ENCODE results near the gene PHLPP1. TPM values are rescaled to one million over a fixed set of nuclear protein-coding genes. Genes with fewer than 3 reads are reported as not detected.

Gene PHLPP1
- total and polyA plus RNA-seq, 2 donors (not counting 1 experiment from before 2014, with no cell fraction given): 3.6 to 5.0 TPM

DNA sequence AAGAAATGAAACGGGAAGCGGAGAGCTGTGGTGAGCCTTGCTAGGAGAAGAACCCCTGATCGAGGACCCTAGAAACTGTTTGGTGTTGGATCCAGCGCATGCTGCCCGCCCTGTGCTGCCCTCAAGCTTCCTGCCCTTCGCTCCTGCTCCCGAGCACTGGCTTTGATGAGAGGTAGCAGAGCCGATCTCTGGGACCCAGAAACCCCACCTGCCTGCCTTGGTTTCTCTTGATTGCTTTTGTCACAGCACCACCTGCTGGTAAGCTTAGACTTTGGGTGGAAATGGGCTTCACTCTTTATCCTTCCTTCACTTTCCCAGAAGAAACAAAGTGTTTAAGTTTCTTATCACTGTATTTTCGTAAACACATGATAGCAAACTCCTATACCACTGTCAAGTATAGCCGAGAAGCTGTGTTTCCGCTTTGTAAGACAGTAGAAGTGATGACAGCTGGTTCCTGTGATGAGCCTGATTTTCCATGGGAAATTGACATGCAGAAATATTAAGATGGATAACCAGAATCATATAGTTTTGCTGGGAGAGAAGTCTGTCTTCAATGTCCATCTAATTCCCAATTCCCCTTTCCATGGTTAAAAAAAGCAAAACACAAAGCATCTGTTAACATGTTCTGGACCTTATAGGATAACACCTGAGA lies 267.4 kb downstream of the PHLPP1 start:
- TF ChIP-seq EZH2 (IDR thresholded peaks at IDR 0.05; ENCODE audit: low read length, missing control alignments) (no peak), CTCF (conservative IDR thresholded peaks at IDR 0.05 in 1 of 2, IDR thresholded peaks at IDR 0.05 in 1 of 2; ENCODE audit: low read depth in 1 of 2, low read length in 2 of 2) (peak; percentile 85 to 89)
- Histone ChIP-seq H3K27ac (ENCODE audit: insufficient read depth, low read length) (no peak overlapping the region), H3K9ac (ENCODE audit: insufficient read depth, low read length) (no peak overlapping the region), H3K4me3 (replicated peaks in 1 of 4; ENCODE audit: control extremely low read depth in 1 of 4, insufficient read depth in 1 of 4, low read depth in 3 of 4, low read length in 4 of 4) (peak overlapping the region in 1 of 4 experiments; percentile 17), H3K9me3 (ENCODE audit: control insufficient read depth, insufficient read depth, low read depth, low read length) (no peaks in the 10 kb centered on the region), H3K27me3 (ENCODE audit: control insufficient read depth, insufficient read depth, low read length) (no peaks in the 10 kb centered on the region), H3K79me2 (ENCODE audit: control insufficient read depth, insufficient read depth, low read length) (no peaks in the 10 kb centered on the region), H3K4me1 (ENCODE audit: control insufficient read depth, extremely low read depth, insufficient read depth, low read length) (peaks cover 9% of the 10 kb centered on the region), H2AFZ (ENCODE audit: low read length) (no peak overlapping the region), H4K20me1 (ENCODE audit: control insufficient read depth, extremely low read depth, insufficient read depth, low read length) (no peaks in the 10 kb centered on the region), H3K36me3 (ENCODE audit: control insufficient read depth, insufficient read depth, low read length) (peaks cover 6% of the 10 kb centered on the region), H3K4me2 (ENCODE audit: extremely low read depth, insufficient read depth, low read length) (peak overlapping the region; percentile 41)
- DNase-seq (ENCODE audit: low read depth in 2 of 2): peak; percentile 38 to 71

DNA sequence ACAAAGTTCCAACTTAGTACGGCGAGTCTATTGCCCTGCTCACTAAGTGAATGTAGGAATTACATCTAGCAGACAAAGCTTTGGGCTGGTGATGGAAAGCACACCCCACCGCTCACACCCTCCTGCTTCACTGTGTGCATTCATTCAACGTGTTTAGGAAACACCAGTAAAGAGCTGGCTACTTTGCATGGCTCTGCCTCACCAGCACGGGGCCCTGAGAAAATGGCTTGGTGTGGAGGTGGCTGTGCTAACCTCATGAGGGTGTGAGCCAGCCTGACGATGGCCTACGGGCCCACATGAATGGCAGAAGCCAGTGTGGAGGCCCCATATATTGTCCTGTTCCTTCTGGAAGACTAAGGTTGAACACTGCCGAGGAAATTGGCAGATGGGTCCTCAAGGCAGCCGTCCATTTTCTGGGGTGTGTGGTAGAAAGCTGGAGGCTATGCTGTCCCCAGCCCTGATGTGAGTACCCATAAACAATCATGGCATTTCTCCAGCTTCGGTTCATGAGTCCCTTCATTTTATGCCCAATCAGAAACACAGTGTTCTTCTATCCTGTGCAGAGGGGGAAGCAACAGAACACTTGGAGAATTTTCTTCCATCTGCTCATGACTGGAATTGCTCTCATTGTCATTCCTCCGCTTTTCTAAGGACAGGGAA lies 269.4 kb downstream of the PHLPP1 start:
- H3K4me3 ChIP-seq (replicated peaks in 1 of 4; ENCODE audit: control extremely low read depth in 1 of 4, insufficient read depth in 1 of 4, low read depth in 3 of 4, low read length in 4 of 4): no peak overlapping the region
- no peak for DNase-seq (ENCODE audit: low read depth in 2 of 2)
- no peak overlapping the region for H3K27ac ChIP-seq (ENCODE audit: insufficient read depth, low read length)
- H3K79me2 ChIP-seq (ENCODE audit: control insufficient read depth, insufficient read depth, low read length): no peaks in the 10 kb centered on the region
- no peaks in the 10 kb centered on the region for H3K9me3 ChIP-seq (ENCODE audit: control insufficient read depth, insufficient read depth, low read depth, low read length)
- peaks cover 4% of the 10 kb centered on the region for H3K4me1 ChIP-seq (ENCODE audit: control insufficient read depth, extremely low read depth, insufficient read depth, low read length)
- no peak for TF ChIP-seq EZH2 (IDR thresholded peaks at IDR 0.05; ENCODE audit: low read length, missing control alignments)
- no peak for TF ChIP-seq CTCF (conservative IDR thresholded peaks at IDR 0.05 in 1 of 2, IDR thresholded peaks at IDR 0.05 in 1 of 2; ENCODE audit: low read depth in 1 of 2, low read length in 2 of 2)
- H3K27me3 ChIP-seq (ENCODE audit: control insufficient read depth, insufficient read depth, low read length): peaks cover 3% of the 10 kb centered on the region
- H3K9ac ChIP-seq (ENCODE audit: insufficient read depth, low read length): no peak overlapping the region
- no peaks in the 10 kb centered on the region for H3K36me3 ChIP-seq (ENCODE audit: control insufficient read depth, insufficient read depth, low read length)
- H2AFZ ChIP-seq (ENCODE audit: low read length): no peak overlapping the region
- no peaks in the 10 kb centered on the region for H4K20me1 ChIP-seq (ENCODE audit: control insufficient read depth, extremely low read depth, insufficient read depth, low read length)
- H3K4me2 ChIP-seq (ENCODE audit: extremely low read depth, insufficient read depth, low read length): no peak overlapping the region

GRCh38 chr18:62986490-62986889 lies 271.1 kb downstream of the PHLPP1 start:
- peaks cover 4% of the 10 kb centered on the region for H3K27me3 ChIP-seq (ENCODE audit: control insufficient read depth, insufficient read depth, low read length)
- no peak for DNase-seq (ENCODE audit: low read depth in 2 of 2)
- H3K9me3 ChIP-seq (ENCODE audit: control insufficient read depth, insufficient read depth, low read depth, low read length): no peaks in the 10 kb centered on the region
- H3K4me2 ChIP-seq (ENCODE audit: extremely low read depth, insufficient read depth, low read length): no peak overlapping the region
- TF ChIP-seq EZH2 (IDR thresholded peaks at IDR 0.05; ENCODE audit: low read length, missing control alignments) (no peak), CTCF (conservative IDR thresholded peaks at IDR 0.05 in 1 of 2, IDR thresholded peaks at IDR 0.05 in 1 of 2; ENCODE audit: low read depth in 1 of 2, low read length in 2 of 2) (no peak)
- no peak overlapping the region for H3K27ac ChIP-seq (ENCODE audit: insufficient read depth, low read length)
- H3K4me3 ChIP-seq (replicated peaks in 1 of 4; ENCODE audit: control extremely low read depth in 1 of 4, insufficient read depth in 1 of 4, low read depth in 3 of 4, low read length in 4 of 4): no peak overlapping the region
- no peaks in the 10 kb centered on the region for H3K4me1 ChIP-seq (ENCODE audit: control insufficient read depth, extremely low read depth, insufficient read depth, low read length)
- no peaks in the 10 kb centered on the region for H4K20me1 ChIP-seq (ENCODE audit: control insufficient read depth, extremely low read depth, insufficient read depth, low read length)
- no peak overlapping the region for H2AFZ ChIP-seq (ENCODE audit: low read length)
- no peaks in the 10 kb centered on the region for H3K36me3 ChIP-seq (ENCODE audit: control insufficient read depth, insufficient read depth, low read length)
- H3K79me2 ChIP-seq (ENCODE audit: control insufficient read depth, insufficient read depth, low read length): no peaks in the 10 kb centered on the region
- H3K9ac ChIP-seq (ENCODE audit: insufficient read depth, low read length): no peak overlapping the region
